ENCODE data around the gene TMEM207.

GRCh38 chr3:190385731-190386688 lies 63.7 kb downstream of the TMEM207 start:
- TF ChIP-seq CTCF (IDR thresholded peaks at IDR 0.05) (no peak), POLR2A (IDR thresholded peaks at IDR 0.05) (no peak), POLR2AphosphoS5 (IDR thresholded peaks at IDR 0.05; ENCODE audit: insufficient read depth in 1 of 2, low read depth in 1 of 2) (peak in 1 of 2 donors; percentile 64)
